WERI-Rb-1 (cell line): ENCODE data around the gene INPP5B.
A peak's percentile ranks its signal among the peaks of the same experiment; 100 is the strongest.
"Not testable (repeated sequence)": the region's sequence is repeated elsewhere in the genome, so short reads cannot be mapped to it uniquely, and the experiment has no call there.

Source experiments
- DNase-seq: peaks from one replicate; pipeline ENCODE4 v3.0.0-alpha.2; 2020
- H3K27ac ChIP-seq: fragments of 250-450 bp; sonication (Bioruptor Pico); 2 replicates; pipeline ENCODE4 v1.5.1; 2020; ENCODE audit warnings: mild to moderate bottlenecking, moderate library complexity
- H3K27me3 ChIP-seq: fragments of 250-450 bp; sonication (Bioruptor Pico); 2 replicates; pipeline ENCODE4 v1.5.1; 2021; ENCODE audit warnings: mild to moderate bottlenecking, low read depth, moderate library complexity; ENCODE audit not compliant: insufficient read depth, severe bottlenecking
- H3K36me3 ChIP-seq: fragments of 250-450 bp; sonication (Bioruptor Pico); 2 replicates; pipeline ENCODE4 v1.5.1; 2020; ENCODE audit warnings: mild to moderate bottlenecking, moderate library complexity
- H3K4me3 ChIP-seq: 2 replicates; pipeline ENCODE4 v1.5.1; 2011; ENCODE audit warnings: low read depth, mild to moderate bottlenecking, control low read depth, low read length
- H3K9me3 ChIP-seq: fragments of 250-450 bp; sonication (Bioruptor Pico); 2 replicates; pipeline ENCODE4 v1.5.1; 2021; ENCODE audit warnings: mild to moderate bottlenecking, moderate library complexity; ENCODE audit not compliant: severe bottlenecking
- TF ChIP-seq, protein P1 (sequence below): IDR thresholded peaks from 2 replicates; pipeline ENCODE4 v1.5.1; 2011; ENCODE audit warnings: low read depth, mild to moderate bottlenecking, control low read depth, inconsistent platforms, low read length

The INPP5B gene

GRCh38 chr1:37983546-37983945 lies 36.7 kb upstream of the INPP5B start:
- TF ChIP-seq, protein P1, sequence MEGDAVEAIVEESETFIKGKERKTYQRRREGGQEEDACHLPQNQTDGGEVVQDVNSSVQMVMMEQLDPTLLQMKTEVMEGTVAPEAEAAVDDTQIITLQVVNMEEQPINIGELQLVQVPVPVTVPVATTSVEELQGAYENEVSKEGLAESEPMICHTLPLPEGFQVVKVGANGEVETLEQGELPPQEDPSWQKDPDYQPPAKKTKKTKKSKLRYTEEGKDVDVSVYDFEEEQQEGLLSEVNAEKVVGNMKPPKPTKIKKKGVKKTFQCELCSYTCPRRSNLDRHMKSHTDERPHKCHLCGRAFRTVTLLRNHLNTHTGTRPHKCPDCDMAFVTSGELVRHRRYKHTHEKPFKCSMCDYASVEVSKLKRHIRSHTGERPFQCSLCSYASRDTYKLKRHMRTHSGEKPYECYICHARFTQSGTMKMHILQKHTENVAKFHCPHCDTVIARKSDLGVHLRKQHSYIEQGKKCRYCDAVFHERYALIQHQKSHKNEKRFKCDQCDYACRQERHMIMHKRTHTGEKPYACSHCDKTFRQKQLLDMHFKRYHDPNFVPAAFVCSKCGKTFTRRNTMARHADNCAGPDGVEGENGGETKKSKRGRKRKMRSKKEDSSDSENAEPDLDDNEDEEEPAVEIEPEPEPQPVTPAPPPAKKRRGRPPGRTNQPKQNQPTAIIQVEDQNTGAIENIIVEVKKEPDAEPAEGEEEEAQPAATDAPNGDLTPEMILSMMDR, result no peak
- peaks cover 90% of the 10 kb centered on the region for H3K36me3 ChIP-seq

DNA sequence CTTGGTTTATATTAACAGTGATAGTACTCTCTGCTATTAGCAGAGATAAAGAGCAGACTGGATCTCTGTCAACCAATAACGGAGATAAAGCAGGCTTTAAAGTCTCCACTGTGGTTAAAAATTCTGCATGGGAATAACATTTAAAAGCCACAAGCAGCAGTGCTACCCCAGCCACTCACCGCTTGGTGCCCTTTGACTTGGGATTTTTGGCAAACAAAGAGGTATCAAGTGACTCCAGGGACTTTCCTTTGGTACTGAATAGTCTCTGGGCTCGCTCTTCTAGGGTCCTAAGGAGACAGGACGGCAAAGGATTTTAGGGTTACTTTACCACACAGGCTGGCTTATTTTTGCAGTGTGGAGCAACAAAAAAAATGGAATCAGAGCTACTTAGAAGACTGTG lies 31.7 kb upstream of the INPP5B start:
- no peak for DNase-seq
- no peaks in the 10 kb centered on the region for H3K9me3 ChIP-seq
- H3K27ac ChIP-seq, result no peak overlapping the region
- H3K27me3 ChIP-seq, result no peaks in the 10 kb centered on the region
- no peak overlapping the region for H3K4me3 ChIP-seq
- TF ChIP-seq, protein P1, result no peak
- peaks cover 86% of the 10 kb centered on the region for H3K36me3 ChIP-seq

More at GRCh38 chr1:37983546-37983945, 36.7 kb upstream of the INPP5B start:
- no peak for DNase-seq
- no peak overlapping the region for H3K4me3 ChIP-seq
- no peaks in the 10 kb centered on the region for H3K9me3 ChIP-seq
- no peak overlapping the region for H3K27ac ChIP-seq
- H3K27me3 ChIP-seq, result no peaks in the 10 kb centered on the region

GRCh38 chr1:37975083-37975482 lies 28.2 kb upstream of the INPP5B start:
- H3K36me3 ChIP-seq, result peaks cover 71% of the 10 kb centered on the region
- H3K4me3 ChIP-seq, H3K9me3 ChIP-seq, H3K27ac ChIP-seq, H3K27me3 ChIP-seq: not testable (repeated sequence)
- TF ChIP-seq, protein P1, result peak; percentile 51
- peak; percentile 33 for DNase-seq

DNA sequence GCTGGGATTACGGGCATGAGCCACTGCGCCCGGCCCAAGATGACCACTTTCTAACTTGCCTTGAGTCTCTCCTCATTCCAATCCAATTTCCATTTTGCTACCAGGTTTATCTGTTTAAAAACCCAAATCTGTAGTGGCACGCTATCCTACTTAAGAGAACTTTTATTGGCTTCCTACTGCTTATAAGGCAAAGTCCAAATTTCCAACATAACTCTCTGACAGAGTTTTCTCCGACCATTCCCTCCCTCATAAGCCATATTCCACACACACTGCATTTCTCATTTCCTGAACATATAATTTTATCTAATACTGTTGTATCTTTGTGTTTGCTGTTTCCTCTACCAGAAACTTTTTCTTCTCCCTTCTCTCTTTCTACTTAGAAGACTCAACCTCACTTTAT lies 27.7 kb upstream of the INPP5B start:
- no peak for DNase-seq
- H3K9me3 ChIP-seq, result no peaks in the 10 kb centered on the region
- H3K4me3 ChIP-seq, result no peak overlapping the region
- TF ChIP-seq, protein P1, result no peak
- H3K27ac ChIP-seq, result no peak overlapping the region
- no peaks in the 10 kb centered on the region for H3K27me3 ChIP-seq
- H3K36me3 ChIP-seq, result peaks cover 71% of the 10 kb centered on the region

GRCh38 chr1:37973684-37974083 lies 26.8 kb upstream of the INPP5B start:
- not testable (repeated sequence) for DNase-seq, H3K4me3 ChIP-seq, H3K27me3 ChIP-seq, H3K27ac ChIP-seq, H3K9me3 ChIP-seq
- H3K36me3 ChIP-seq, result peaks cover 71% of the 10 kb centered on the region

DNA sequence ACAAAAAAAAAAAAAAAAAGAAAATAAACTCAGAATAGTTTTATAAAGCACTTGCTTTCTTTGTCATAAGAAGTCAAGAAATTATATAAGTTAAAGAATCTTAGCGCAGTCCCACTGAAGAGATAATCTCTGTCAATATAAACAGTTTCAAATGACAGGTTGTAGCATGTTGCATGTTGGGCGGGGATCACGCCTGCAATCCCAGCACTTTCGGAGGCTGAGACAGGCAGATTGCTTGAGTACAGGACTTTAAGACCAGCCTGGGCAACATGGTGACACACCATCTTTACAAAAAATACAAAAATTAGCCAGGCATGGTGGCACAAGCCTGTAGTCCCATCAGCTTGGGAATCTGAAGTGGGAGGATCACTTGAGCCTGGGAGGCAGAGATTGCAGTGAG lies 18.4 kb upstream of the INPP5B start:
- TF ChIP-seq, protein P1, result no peak
- H3K9me3 ChIP-seq, result no peaks in the 10 kb centered on the region
- no peak overlapping the region for H3K4me3 ChIP-seq
- no peak for DNase-seq
- H3K27ac ChIP-seq, result no peak overlapping the region
- H3K27me3 ChIP-seq, result no peaks in the 10 kb centered on the region
- H3K36me3 ChIP-seq, result peaks cover 60% of the 10 kb centered on the region

DNA sequence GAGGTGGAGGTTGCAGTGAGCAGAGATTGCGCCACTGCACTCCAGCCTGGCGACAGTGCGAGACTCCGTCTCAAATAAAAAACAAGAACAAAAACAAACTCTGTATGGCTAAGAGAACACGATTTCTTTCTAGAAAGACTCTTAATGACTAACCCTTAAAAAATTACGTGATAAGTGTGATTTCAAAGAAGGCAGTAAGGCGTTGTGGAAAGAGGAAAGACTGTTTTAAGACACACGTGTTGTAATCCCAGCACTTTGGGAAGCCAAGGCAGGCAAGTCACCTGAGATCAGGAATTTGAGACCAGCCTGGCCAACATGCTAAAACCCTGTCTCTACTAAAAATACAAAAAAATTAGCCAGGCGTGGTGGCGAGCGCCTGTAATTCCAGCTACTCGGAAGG lies 17.3 kb upstream of the INPP5B start:
- H3K4me3 ChIP-seq, H3K9me3 ChIP-seq, DNase-seq, H3K27me3 ChIP-seq, H3K27ac ChIP-seq: not testable (repeated sequence)
- peaks cover 61% of the 10 kb centered on the region for H3K36me3 ChIP-seq
